NT2/D1 (cell line): Measurements from ENCODE around the gene DGKE.

Experiments used
- YY1 ChIP-seq: IDR thresholded peaks from 2 replicates; pipeline ENCODE4 v1.6.1; 2011; ENCODE audit not compliant: insufficient read length, insufficient read depth
- ZNF274 ChIP-seq: IDR thresholded peaks from 2 replicates; pipeline ENCODE4 v1.6.1; 2011; ENCODE audit warnings: mild to moderate bottlenecking, low read depth, low read length

GRCh38 chr17:56850591-56850990 lies 16.6 kb downstream of the DGKE start:
- TF ChIP-seq ZNF274 (no peak), YY1 (no peak)
